ENCODE results near the gene DNAH11.

- TF ChIP-seq CTCF (conservative IDR thresholded peaks at IDR 0.05; ENCODE audit: low read depth, low read length) = no peak
- TF ChIP-seq MAZ (IDR thresholded peaks at IDR 0.05; ENCODE audit: borderline replicate concordance, low read depth, low read length) = no peak
- TF ChIP-seq, protein P1, sequence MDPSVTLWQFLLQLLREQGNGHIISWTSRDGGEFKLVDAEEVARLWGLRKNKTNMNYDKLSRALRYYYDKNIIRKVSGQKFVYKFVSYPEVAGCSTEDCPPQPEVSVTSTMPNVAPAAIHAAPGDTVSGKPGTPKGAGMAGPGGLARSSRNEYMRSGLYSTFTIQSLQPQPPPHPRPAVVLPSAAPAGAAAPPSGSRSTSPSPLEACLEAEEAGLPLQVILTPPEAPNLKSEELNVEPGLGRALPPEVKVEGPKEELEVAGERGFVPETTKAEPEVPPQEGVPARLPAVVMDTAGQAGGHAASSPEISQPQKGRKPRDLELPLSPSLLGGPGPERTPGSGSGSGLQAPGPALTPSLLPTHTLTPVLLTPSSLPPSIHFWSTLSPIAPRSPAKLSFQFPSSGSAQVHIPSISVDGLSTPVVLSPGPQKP (IDR thresholded peaks at IDR 0.05; ENCODE audit: borderline replicate concordance, low read depth, low read length) = no peak
- no peak for TF ChIP-seq POLR2A (IDR thresholded peaks at IDR 0.05; ENCODE audit: low read depth, low read length)
- no peak for TF ChIP-seq MXI1 (IDR thresholded peaks at IDR 0.05; ENCODE audit: borderline replicate concordance, low read depth, low read length)
- TF ChIP-seq RAD21 (IDR thresholded peaks at IDR 0.05; ENCODE audit: low read length) = no peak
- TF ChIP-seq SMC3 (IDR thresholded peaks at IDR 0.05; ENCODE audit: low read depth, low read length) = no peak
Measured at GRCh38 chr7:21617513-21617912, 74.7 kb downstream of the DNAH11 start.

Measured in IMR-90 (cell line).